ENCODE data around the gene FGF19.
"Not testable (repeated sequence)": the region's sequence is repeated elsewhere in the genome, so short reads cannot be mapped to it uniquely, and the experiment has no call there.

The FGF19 gene

GRCh38 chr11:69695581-69695980 lies 8.2 kb downstream of the FGF19 start:
- no peak for DNase-seq

- no peak for DNase-seq
Measured at GRCh38 chr11:69694781-69695180, 9.0 kb downstream of the FGF19 start.

- DNase-seq: no peak
Measured at GRCh38 chr11:69692422-69692821, 11.4 kb downstream of the FGF19 start.

- no peak for DNase-seq
Measured at GRCh38 chr11:69691463-69691862, 12.4 kb downstream of the FGF19 start.

GRCh38 chr11:69689484-69690319 lies 14.1 kb downstream of the FGF19 start:
- no peak for DNase-seq

- DNase-seq: not testable (repeated sequence)
Measured at GRCh38 chr11:69687969-69688771, 15.7 kb downstream of the FGF19 start.

GRCh38 chr11:69686856-69687255 lies 17.0 kb downstream of the FGF19 start:
- no peak for DNase-seq

GRCh38 chr11:69686452-69686851 lies 17.4 kb downstream of the FGF19 start:
- no peak for DNase-seq

GRCh38 chr11:69685348-69685747 lies 18.5 kb downstream of the FGF19 start:
- no peak for DNase-seq

- no peak for DNase-seq
Measured at GRCh38 chr11:69684651-69685050, 19.2 kb downstream of the FGF19 start.

GRCh38 chr11:69683764-69684333 lies 20.0 kb downstream of the FGF19 start:
- no peak for DNase-seq

GRCh38 chr11:69682681-69683326 lies 21.0 kb downstream of the FGF19 start:
- no peak for DNase-seq

- no peak for DNase-seq
Measured at GRCh38 chr11:69682221-69682620, 21.6 kb downstream of the FGF19 start.

- DNase-seq: no peak
Measured at GRCh38 chr11:69680688-69681087, 23.1 kb downstream of the FGF19 start.

GRCh38 chr11:69677749-69678148 lies 26.1 kb downstream of the FGF19 start:
- no peak for DNase-seq

- peak; percentile 99 for DNase-seq
Measured at GRCh38 chr11:69674886-69675714, 28.7 kb downstream of the FGF19 start, which contains the start of gene LTO1. TSS of gene LTO1 (minus strand) at chr11:69675353. CDS start at chr11:69675239, 114 bp downstream.

- DNase-seq: no peak
Measured at GRCh38 chr11:69674267-69674885, 29.4 kb downstream of the FGF19 start.

- DNase-seq: no peak
Measured at GRCh38 chr11:69671734-69672465, 31.9 kb downstream of the FGF19 start.

GRCh38 chr11:69670158-69670845 lies 33.5 kb downstream of the FGF19 start:
- peak; percentile 83 for DNase-seq

- DNase-seq: no peak
Measured at GRCh38 chr11:69669486-69669885, 34.3 kb downstream of the FGF19 start.

Measured in activated CD8-positive, alpha-beta memory T cell treated with anti-CD3 and anti-CD28 coated beads for 24 hours (primary cell).